Measurements from ENCODE around the gene FRS2. TPM values are rescaled to one million over a fixed set of nuclear protein-coding genes. Genes with fewer than 3 reads are reported as not detected.

FRS2 gene
- total RNA-seq, 1 experiment from 2014 or later = 33.7 TPM

DNA sequence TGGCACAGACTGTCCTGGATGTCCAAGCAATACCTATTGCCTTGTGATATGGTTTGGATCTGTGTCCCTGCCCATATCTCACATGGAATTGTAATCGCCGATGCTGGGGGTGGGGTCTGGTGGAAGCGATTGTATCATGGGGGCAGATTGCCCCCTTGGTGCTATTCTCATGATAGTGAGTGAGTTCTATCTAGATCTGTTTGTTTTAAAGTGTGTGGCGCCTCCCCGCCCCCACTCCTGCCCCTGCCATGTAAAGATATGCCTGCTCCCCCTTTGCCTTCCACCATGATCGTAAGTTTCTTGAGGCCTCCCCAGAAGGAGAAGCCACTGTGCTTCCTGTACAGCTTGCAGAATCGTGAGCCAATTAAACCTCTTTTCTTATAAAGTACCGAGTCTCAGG, 157.3 kb downstream of the FRS2 start:
- Histone ChIP-seq H3K79me1 (ENCODE audit: insufficient read depth, low read depth, low read length, poor library complexity, severe bottlenecking) (no peaks in the 10 kb centered on the region), H3K4me1 (ENCODE audit: insufficient read depth, low read length) (no peaks in the 10 kb centered on the region), H2AK5ac (ENCODE audit: insufficient read length, low read length) (no peak overlapping the region), H2BK20ac (ENCODE audit: low read depth, low read length, poor library complexity, severe bottlenecking) (no peak overlapping the region), H3K27me3 (ENCODE audit: insufficient read depth, low read length) (no peaks in the 10 kb centered on the region), H3K23me2 (ENCODE audit: insufficient read length, low read depth, low read length, poor library complexity, severe bottlenecking) (no peaks in the 10 kb centered on the region), H4K8ac (replicated peaks; ENCODE audit: insufficient read length, low read depth, low read length) (no peak overlapping the region), H2AFZ (ENCODE audit: low read length) (no peak overlapping the region), H2BK15ac (ENCODE audit: low read depth, low read length) (no peak overlapping the region), H4K5ac (ENCODE audit: insufficient read length, low read depth, low read length) (no peak overlapping the region), H3K4ac (ENCODE audit: low read depth, low read length) (no peak overlapping the region), H3K9me3 (ENCODE audit: control insufficient read depth, low read depth, low read length) (no peaks in the 10 kb centered on the region), H3K79me2 (ENCODE audit: insufficient read depth, low read length) (no peaks in the 10 kb centered on the region), H3K9ac (ENCODE audit: extremely low read depth, insufficient read length, low read length) (no peak overlapping the region), H2BK12ac (ENCODE audit: insufficient read length, low read depth, low read length) (no peak overlapping the region), H4K20me1 (ENCODE audit: control insufficient read depth, insufficient read depth, insufficient read length) (no peaks in the 10 kb centered on the region), H3K56ac (ENCODE audit: insufficient read length, low read depth, low read length) (no peak overlapping the region), H2BK5ac (ENCODE audit: insufficient read length, low read length) (no peak overlapping the region), H3T11ph (ENCODE audit: low read length) (no peak overlapping the region), H3K14ac (ENCODE audit: insufficient read depth, low read length) (peak overlapping the region; percentile 56; the same call in 1 of the 2 replicates), H3K4me2 (ENCODE audit: insufficient read depth, insufficient read length, low read length) (no peak overlapping the region), H4K91ac (ENCODE audit: insufficient read length, low read depth, low read length) (no peak overlapping the region), H3K18ac (ENCODE audit: insufficient read length, low read depth, low read length) (no peak overlapping the region), H2BK120ac (ENCODE audit: low read depth, low read length, poor library complexity, severe bottlenecking) (no peak overlapping the region), H3K27ac (ENCODE audit: insufficient read length, low read depth, low read length) (no peak overlapping the region), H3K23ac (ENCODE audit: insufficient read length, low read depth, low read length) (no peak overlapping the region)
- Mint-ChIP-seq H3K36me3 (ENCODE audit: insufficient read depth in 1 of 3, low read depth in 3 of 3) (no peaks in the 10 kb centered on the region), H3K27me3 (ENCODE audit: low read depth) (no peaks in the 10 kb centered on the region), H3K27ac (peak overlapping the region in 1 of 3 experiments; percentile 46; a peak in 2 of 7 replicates), H3K4me1 (no peaks in the 10 kb centered on the region), H3K9me3 (no peaks in the 10 kb centered on the region; a peak in 1 of 5 replicates), H3K4me3 (no peak overlapping the region)
- TF ChIP-seq, protein P1, sequence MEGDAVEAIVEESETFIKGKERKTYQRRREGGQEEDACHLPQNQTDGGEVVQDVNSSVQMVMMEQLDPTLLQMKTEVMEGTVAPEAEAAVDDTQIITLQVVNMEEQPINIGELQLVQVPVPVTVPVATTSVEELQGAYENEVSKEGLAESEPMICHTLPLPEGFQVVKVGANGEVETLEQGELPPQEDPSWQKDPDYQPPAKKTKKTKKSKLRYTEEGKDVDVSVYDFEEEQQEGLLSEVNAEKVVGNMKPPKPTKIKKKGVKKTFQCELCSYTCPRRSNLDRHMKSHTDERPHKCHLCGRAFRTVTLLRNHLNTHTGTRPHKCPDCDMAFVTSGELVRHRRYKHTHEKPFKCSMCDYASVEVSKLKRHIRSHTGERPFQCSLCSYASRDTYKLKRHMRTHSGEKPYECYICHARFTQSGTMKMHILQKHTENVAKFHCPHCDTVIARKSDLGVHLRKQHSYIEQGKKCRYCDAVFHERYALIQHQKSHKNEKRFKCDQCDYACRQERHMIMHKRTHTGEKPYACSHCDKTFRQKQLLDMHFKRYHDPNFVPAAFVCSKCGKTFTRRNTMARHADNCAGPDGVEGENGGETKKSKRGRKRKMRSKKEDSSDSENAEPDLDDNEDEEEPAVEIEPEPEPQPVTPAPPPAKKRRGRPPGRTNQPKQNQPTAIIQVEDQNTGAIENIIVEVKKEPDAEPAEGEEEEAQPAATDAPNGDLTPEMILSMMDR (conservative IDR thresholded peaks at IDR 0.05) = no peak
- no CpG with 5 or more reads among the region's 8 CpGs for WGBS (ENCODE audit: extremely low coverage, insufficient read length, low lambda C conversion rate)
- no peak for DNase-seq

Small RNAs within 50 kb of the gene (microRNA-seq; reads per million reads assigned to microRNA genes)
- gene MIR3913-1 (ENCODE audit: borderline microRNAs expressed) = not detected
- gene MIR3913-2 (ENCODE audit: borderline microRNAs expressed) = not detected

Other genes with a start within 250 kb of the FRS2 start
- gene CPSF6, start 230.8 kb upstream of the FRS2 start, total RNA-seq (2021) = 183 TPM in 2 replicates
- gene LYZ, start 122.0 kb upstream of the FRS2 start, total RNA-seq (2021) = not detected in 2 replicates
- gene YEATS4, start 110.6 kb upstream of the FRS2 start, total RNA-seq (2021) = 35.6 and 37.7 TPM in 2 replicates
- 391 and 405 TPM in 2 replicates for gene CCT2, start 115.1 kb downstream of the FRS2 start, total RNA-seq (2021)
- gene LRRC10, start 140.5 kb downstream of the FRS2 start, total RNA-seq (2021) = not detected in 2 replicates
- gene BEST3, start 228.9 kb downstream of the FRS2 start, total RNA-seq (2021) = 0.11 and 0.42 TPM in 2 replicates